ENCODE data around the gene CT45A3.

DNA sequence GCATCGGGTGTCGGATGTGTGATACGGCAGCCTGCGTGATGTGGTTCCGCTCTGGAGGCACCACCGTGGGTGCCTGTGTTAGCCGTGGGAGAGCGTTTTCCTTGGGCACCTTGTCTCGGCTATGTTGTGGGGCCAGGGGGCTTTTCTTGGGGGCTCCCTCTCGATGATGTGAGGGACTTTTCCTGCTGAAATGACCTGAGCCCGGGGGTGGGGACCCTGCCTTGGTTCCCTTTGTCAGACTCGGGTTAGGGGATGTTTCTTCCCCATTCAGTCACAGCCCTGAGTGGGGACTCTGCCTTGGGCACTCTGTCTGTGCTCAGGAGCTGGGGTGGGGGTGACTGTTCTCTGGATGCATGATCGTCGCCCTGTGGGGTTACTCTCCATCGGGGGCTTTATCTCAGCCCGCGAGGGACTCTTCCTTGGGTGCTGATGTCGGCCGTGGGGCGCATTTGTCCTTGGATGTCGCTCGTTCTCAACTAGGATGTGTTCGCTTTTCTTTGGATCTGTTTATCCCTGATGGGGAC, 26.7 kb downstream of the CT45A3 start:
- TF ChIP-seq, protein P1, sequence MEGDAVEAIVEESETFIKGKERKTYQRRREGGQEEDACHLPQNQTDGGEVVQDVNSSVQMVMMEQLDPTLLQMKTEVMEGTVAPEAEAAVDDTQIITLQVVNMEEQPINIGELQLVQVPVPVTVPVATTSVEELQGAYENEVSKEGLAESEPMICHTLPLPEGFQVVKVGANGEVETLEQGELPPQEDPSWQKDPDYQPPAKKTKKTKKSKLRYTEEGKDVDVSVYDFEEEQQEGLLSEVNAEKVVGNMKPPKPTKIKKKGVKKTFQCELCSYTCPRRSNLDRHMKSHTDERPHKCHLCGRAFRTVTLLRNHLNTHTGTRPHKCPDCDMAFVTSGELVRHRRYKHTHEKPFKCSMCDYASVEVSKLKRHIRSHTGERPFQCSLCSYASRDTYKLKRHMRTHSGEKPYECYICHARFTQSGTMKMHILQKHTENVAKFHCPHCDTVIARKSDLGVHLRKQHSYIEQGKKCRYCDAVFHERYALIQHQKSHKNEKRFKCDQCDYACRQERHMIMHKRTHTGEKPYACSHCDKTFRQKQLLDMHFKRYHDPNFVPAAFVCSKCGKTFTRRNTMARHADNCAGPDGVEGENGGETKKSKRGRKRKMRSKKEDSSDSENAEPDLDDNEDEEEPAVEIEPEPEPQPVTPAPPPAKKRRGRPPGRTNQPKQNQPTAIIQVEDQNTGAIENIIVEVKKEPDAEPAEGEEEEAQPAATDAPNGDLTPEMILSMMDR (IDR thresholded peaks at IDR 0.05; ENCODE audit: insufficient read depth, low read length, poor library complexity, severe bottlenecking): no peak
- TF ChIP-seq EZH2phosphoT487 (conservative IDR thresholded peaks at IDR 0.05; ENCODE audit: low read length): no peak
